ENCODE measurements around the gene RAB14.
A peak's percentile ranks its signal among the peaks of the same experiment; 100 is the strongest.

RAB14 gene

GRCh38 chr9:121230256-121230655 is 28.6 kb upstream of the RAB14 start:
- no peaks in the 10 kb centered on the region for H3K27me3 Mint-ChIP-seq (ENCODE audit: low read depth)
- H3K4me1 Mint-ChIP-seq (ENCODE audit: low read depth), result no peaks in the 10 kb centered on the region
- H3K4me3 Mint-ChIP-seq, result no peak overlapping the region
- H3K9me3 Mint-ChIP-seq, result no peaks in the 10 kb centered on the region
- H3K36me3 Mint-ChIP-seq (ENCODE audit: low read depth), result no peaks in the 10 kb centered on the region
- DNase-seq (ENCODE audit: low spot score), result no peak
- no peak overlapping the region for H3K27ac Mint-ChIP-seq

- DNase-seq (ENCODE audit: low spot score), result no peak
- Mint-ChIP-seq H3K27me3 (ENCODE audit: low read depth) (no peaks in the 10 kb centered on the region), H3K36me3 (ENCODE audit: low read depth) (no peaks in the 10 kb centered on the region), H3K4me3 (no peak overlapping the region), H3K4me1 (ENCODE audit: low read depth) (no peaks in the 10 kb centered on the region), H3K9me3 (no peaks in the 10 kb centered on the region), H3K27ac (peak overlapping the region; percentile 6)
These were observed 26.2 kb upstream of the RAB14 start for GRCh38 chr9:121227862-121228261.

GRCh38 chr9:121226175-121226574 is 24.5 kb upstream of the RAB14 start:
- Mint-ChIP-seq H3K4me1 (ENCODE audit: low read depth) (no peaks in the 10 kb centered on the region), H3K27me3 (ENCODE audit: low read depth) (no peaks in the 10 kb centered on the region), H3K4me3 (no peak overlapping the region), H3K27ac (no peak overlapping the region), H3K9me3 (no peaks in the 10 kb centered on the region), H3K36me3 (ENCODE audit: low read depth) (no peaks in the 10 kb centered on the region)
- DNase-seq (ENCODE audit: low spot score), result no peak

GRCh38 chr9:121225240-121225639 is 23.6 kb upstream of the RAB14 start:
- no peak for DNase-seq (ENCODE audit: low spot score)
- Mint-ChIP-seq H3K27ac (no peak overlapping the region), H3K4me1 (ENCODE audit: low read depth) (no peaks in the 10 kb centered on the region), H3K9me3 (no peaks in the 10 kb centered on the region), H3K27me3 (ENCODE audit: low read depth) (no peaks in the 10 kb centered on the region), H3K4me3 (no peak overlapping the region), H3K36me3 (ENCODE audit: low read depth) (no peaks in the 10 kb centered on the region)

- Mint-ChIP-seq H3K9me3 (no peaks in the 10 kb centered on the region), H3K4me3 (no peak overlapping the region), H3K4me1 (ENCODE audit: low read depth) (no peaks in the 10 kb centered on the region), H3K27me3 (ENCODE audit: low read depth) (no peaks in the 10 kb centered on the region), H3K27ac (no peak overlapping the region), H3K36me3 (ENCODE audit: low read depth) (no peaks in the 10 kb centered on the region)
- no peak for DNase-seq (ENCODE audit: low spot score)
These were observed 21.0 kb upstream of the RAB14 start for GRCh38 chr9:121222524-121223171.

GRCh38 chr9:121221664-121222055 is 20.0 kb upstream of the RAB14 start:
- no peak for DNase-seq (ENCODE audit: low spot score)
- Mint-ChIP-seq H3K27me3 (ENCODE audit: low read depth) (no peaks in the 10 kb centered on the region), H3K4me3 (no peak overlapping the region), H3K9me3 (no peaks in the 10 kb centered on the region), H3K36me3 (ENCODE audit: low read depth) (no peaks in the 10 kb centered on the region), H3K4me1 (ENCODE audit: low read depth) (no peaks in the 10 kb centered on the region), H3K27ac (no peak overlapping the region)

- Mint-ChIP-seq H3K9me3 (no peaks in the 10 kb centered on the region), H3K27ac (no peak overlapping the region), H3K4me3 (no peak overlapping the region), H3K4me1 (ENCODE audit: low read depth) (peaks cover 4% of the 10 kb centered on the region), H3K27me3 (ENCODE audit: low read depth) (no peaks in the 10 kb centered on the region), H3K36me3 (ENCODE audit: low read depth) (no peaks in the 10 kb centered on the region)
- DNase-seq (ENCODE audit: low spot score), result no peak
These were observed 19.5 kb upstream of the RAB14 start for GRCh38 chr9:121220996-121221663.

GRCh38 chr9:121219530-121219929 is 17.9 kb upstream of the RAB14 start:
- no peaks in the 10 kb centered on the region for H3K9me3 Mint-ChIP-seq
- H3K4me3 Mint-ChIP-seq, result no peak overlapping the region
- no peak overlapping the region for H3K27ac Mint-ChIP-seq
- H3K36me3 Mint-ChIP-seq (ENCODE audit: low read depth), result no peaks in the 10 kb centered on the region
- H3K27me3 Mint-ChIP-seq (ENCODE audit: low read depth), result no peaks in the 10 kb centered on the region
- no peak for DNase-seq (ENCODE audit: low spot score)
- H3K4me1 Mint-ChIP-seq (ENCODE audit: low read depth), result peaks cover 4% of the 10 kb centered on the region

- no peak for DNase-seq (ENCODE audit: low spot score)
- no peaks in the 10 kb centered on the region for H3K27me3 Mint-ChIP-seq (ENCODE audit: low read depth)
- H3K4me1 Mint-ChIP-seq (ENCODE audit: low read depth), result peaks cover 4% of the 10 kb centered on the region
- H3K9me3 Mint-ChIP-seq, result no peaks in the 10 kb centered on the region
- H3K4me3 Mint-ChIP-seq, result no peak overlapping the region
- H3K36me3 Mint-ChIP-seq (ENCODE audit: low read depth), result no peaks in the 10 kb centered on the region
- no peak overlapping the region for H3K27ac Mint-ChIP-seq
These were observed 16.8 kb upstream of the RAB14 start for GRCh38 chr9:121218357-121219027.

- no peaks in the 10 kb centered on the region for H3K27me3 Mint-ChIP-seq (ENCODE audit: low read depth)
- no peak overlapping the region for H3K4me3 Mint-ChIP-seq
- DNase-seq (ENCODE audit: low spot score), result no peak
- peaks cover 9% of the 10 kb centered on the region for H3K4me1 Mint-ChIP-seq (ENCODE audit: low read depth)
- no peaks in the 10 kb centered on the region for H3K9me3 Mint-ChIP-seq
- H3K27ac Mint-ChIP-seq, result no peak overlapping the region
- no peaks in the 10 kb centered on the region for H3K36me3 Mint-ChIP-seq (ENCODE audit: low read depth)
These were observed 16.1 kb upstream of the RAB14 start for GRCh38 chr9:121217609-121218292.

- Mint-ChIP-seq H3K9me3 (no peaks in the 10 kb centered on the region), H3K36me3 (ENCODE audit: low read depth) (no peaks in the 10 kb centered on the region), H3K27ac (no peak overlapping the region), H3K4me3 (no peak overlapping the region), H3K4me1 (ENCODE audit: low read depth) (peaks cover 9% of the 10 kb centered on the region), H3K27me3 (ENCODE audit: low read depth) (no peaks in the 10 kb centered on the region)
- DNase-seq (ENCODE audit: low spot score), result no peak
These were observed 14.7 kb upstream of the RAB14 start for GRCh38 chr9:121216271-121216805.

- Mint-ChIP-seq H3K27me3 (ENCODE audit: low read depth) (no peaks in the 10 kb centered on the region), H3K9me3 (no peaks in the 10 kb centered on the region), H3K27ac (no peak overlapping the region), H3K4me3 (no peak overlapping the region), H3K36me3 (ENCODE audit: low read depth) (no peaks in the 10 kb centered on the region), H3K4me1 (ENCODE audit: low read depth) (peaks cover 9% of the 10 kb centered on the region)
- DNase-seq (ENCODE audit: low spot score), result no peak
These were observed 12.3 kb upstream of the RAB14 start for GRCh38 chr9:121214005-121214404.

- H3K36me3 Mint-ChIP-seq (ENCODE audit: low read depth), result no peaks in the 10 kb centered on the region
- H3K27me3 Mint-ChIP-seq (ENCODE audit: low read depth), result no peaks in the 10 kb centered on the region
- H3K4me3 Mint-ChIP-seq, result no peak overlapping the region
- peaks cover 12% of the 10 kb centered on the region for H3K4me1 Mint-ChIP-seq (ENCODE audit: low read depth)
- no peak overlapping the region for H3K27ac Mint-ChIP-seq
- peak; percentile 62 for DNase-seq (ENCODE audit: low spot score)
- no peaks in the 10 kb centered on the region for H3K9me3 Mint-ChIP-seq
These were observed 11.6 kb upstream of the RAB14 start for GRCh38 chr9:121213136-121213806.
